Natural killer cell (primary cell): ENCODE data around the gene TBC1D19. TPM values are rescaled to one million over a fixed set of nuclear protein-coding genes. Genes with fewer than 3 reads are reported as not detected.

Experiments used
- ATAC-seq, 3 donors: fragments of 150-1000 bp in 2 of 3; fragments of 200-7000 bp in 1 of 3; cut with Tn5 transposase; 1 replicate in 1 of 3; 2 replicates in 2 of 3; pipeline ENCODE4 v1.10.0; 2021; ENCODE audit warnings: mild to moderate bottlenecking in 2 of 3, moderate library complexity in 2 of 3
- DNase-seq, 2 donors: peaks; one replicate each; pipeline versions ENCODE4 v3.0.0 to v3.0.0-alpha.2; 2013 to 2021; ENCODE audit warnings: mixed read lengths in 1 of 2
- H3K27ac ChIP-seq: one replicate; pipeline ENCODE4 v1.5.1; 2013; ENCODE audit warnings: mild to moderate bottlenecking, low read length
- H3K27me3 ChIP-seq: one replicate; pipeline ENCODE4 v1.6.1; 2013; ENCODE audit warnings: low read length; ENCODE audit not compliant: control insufficient read depth, insufficient read depth
- H3K36me3 ChIP-seq: one replicate; pipeline ENCODE4 v1.6.1; 2013; ENCODE audit warnings: low read length; ENCODE audit not compliant: control insufficient read depth, insufficient read depth
- H3K4me1 ChIP-seq: one replicate; pipeline ENCODE4 v1.6.1; 2013; ENCODE audit warnings: low read length; ENCODE audit not compliant: control insufficient read depth, insufficient read depth
- H3K4me3 ChIP-seq: one replicate; pipeline ENCODE4 v1.5.1; 2013; ENCODE audit warnings: low read length
- H3K9me3 ChIP-seq: one replicate; pipeline ENCODE4 v1.6.1; 2013; ENCODE audit warnings: low read length; ENCODE audit not compliant: control insufficient read depth, insufficient read depth
- H3K27ac Mint-ChIP-seq, 2 donors: one replicate each; pipeline ENCODE4 v1.8.0; 2022; ENCODE audit warnings: mild to moderate bottlenecking in 2 of 2, mixed read lengths in 2 of 2, moderate library complexity in 1 of 2
- H3K27me3 Mint-ChIP-seq, 2 donors: one replicate each; pipeline ENCODE4 v1.8.0; 2022; ENCODE audit warnings: low read depth in 2 of 2, mixed read lengths in 2 of 2
- H3K36me3 Mint-ChIP-seq: one replicate; pipeline ENCODE4 v1.8.0; 2022; ENCODE audit warnings: mixed read lengths
- H3K4me1 Mint-ChIP-seq, 2 donors: one replicate each; pipeline ENCODE4 v1.8.0; 2022; ENCODE audit warnings: mixed read lengths in 2 of 2
- H3K4me3 Mint-ChIP-seq: one replicate; pipeline ENCODE4 v1.8.0; 2022; ENCODE audit warnings: mild to moderate bottlenecking, moderate library complexity, mixed read lengths
- H3K9me3 Mint-ChIP-seq, 2 donors: one replicate each; pipeline ENCODE4 v1.8.0; 2022; ENCODE audit warnings: mixed read lengths in 2 of 2
- WGBS: methylation state at CpG from one replicate; pipeline ENCODE4 v1.1.7; 2013; ENCODE audit warnings: missing lambda C conversion rate; ENCODE audit not compliant: insufficient coverage; 5-methylcytosine and 5-hydroxymethylcytosine counted together
- intact Hi-C: fragments of 100-400 bp; cut with micrococcal nuclease; formaldehyde crosslinking; loops from one replicate; pipeline ENCODE4 v1.14.2; 2022
- total RNA-seq, 4 donors: library from RNA; stranded (reverse); fragments of 120-200 nt in 1 of 4; gene quantifications; one replicate each; pipeline versions ENCODE4 v1.2.3 to v1.2.4, GENCODE V29; 2013 to 2022
- TF ChIP-seq, protein P1 (sequence below): fragments of 200-600 bp; IDR thresholded peaks from one replicate; pipeline ENCODE4 v1.8.0; 2022; ENCODE audit warnings: antibody characterized with exemption

TBC1D19 gene
- total RNA-seq, 3 donors from 2014 or later (not counting 1 experiment from before 2014, with no cell fraction given): 13.0 to 21.3 (median 16.8) TPM

- ATAC-seq: no peak
- Histone ChIP-seq H3K36me3 (no peaks in the 10 kb centered on the region), H3K4me1 (no peaks in the 10 kb centered on the region), H3K4me3 (no peak overlapping the region), H3K27ac (no peak overlapping the region), H3K27me3 (no peaks in the 10 kb centered on the region), H3K9me3 (no peaks in the 10 kb centered on the region)
- Mint-ChIP-seq H3K36me3 (no peaks in the 10 kb centered on the region), H3K4me3 (no peak overlapping the region), H3K4me1 (no peaks in the 10 kb centered on the region), H3K27ac (no peak overlapping the region), H3K9me3 (peaks cover 0 to 6% of the 10 kb centered on the region in 2 donors), H3K27me3 (no peaks in the 10 kb centered on the region)
- intact Hi-C loops: no loop called here
- TF ChIP-seq, protein P1, sequence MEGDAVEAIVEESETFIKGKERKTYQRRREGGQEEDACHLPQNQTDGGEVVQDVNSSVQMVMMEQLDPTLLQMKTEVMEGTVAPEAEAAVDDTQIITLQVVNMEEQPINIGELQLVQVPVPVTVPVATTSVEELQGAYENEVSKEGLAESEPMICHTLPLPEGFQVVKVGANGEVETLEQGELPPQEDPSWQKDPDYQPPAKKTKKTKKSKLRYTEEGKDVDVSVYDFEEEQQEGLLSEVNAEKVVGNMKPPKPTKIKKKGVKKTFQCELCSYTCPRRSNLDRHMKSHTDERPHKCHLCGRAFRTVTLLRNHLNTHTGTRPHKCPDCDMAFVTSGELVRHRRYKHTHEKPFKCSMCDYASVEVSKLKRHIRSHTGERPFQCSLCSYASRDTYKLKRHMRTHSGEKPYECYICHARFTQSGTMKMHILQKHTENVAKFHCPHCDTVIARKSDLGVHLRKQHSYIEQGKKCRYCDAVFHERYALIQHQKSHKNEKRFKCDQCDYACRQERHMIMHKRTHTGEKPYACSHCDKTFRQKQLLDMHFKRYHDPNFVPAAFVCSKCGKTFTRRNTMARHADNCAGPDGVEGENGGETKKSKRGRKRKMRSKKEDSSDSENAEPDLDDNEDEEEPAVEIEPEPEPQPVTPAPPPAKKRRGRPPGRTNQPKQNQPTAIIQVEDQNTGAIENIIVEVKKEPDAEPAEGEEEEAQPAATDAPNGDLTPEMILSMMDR: no peak
- no peak for DNase-seq
These were observed 117.9 kb downstream of the TBC1D19 start for GRCh38 chr4:26701786-26702227.

GRCh38 chr4:26707342-26707741 lies 123.5 kb downstream of the TBC1D19 start:
- TF ChIP-seq, protein P1: no peak
- Mint-ChIP-seq H3K9me3 (peaks cover 0 to 3% of the 10 kb centered on the region in 2 donors), H3K27me3 (no peaks in the 10 kb centered on the region), H3K27ac (no peak overlapping the region), H3K4me3 (no peak overlapping the region), H3K36me3 (peaks cover 12% of the 10 kb centered on the region), H3K4me1 (peaks cover 6 to 11% of the 10 kb centered on the region in 2 donors)
- Histone ChIP-seq H3K36me3 (no peaks in the 10 kb centered on the region), H3K4me3 (no peak overlapping the region), H3K27ac (no peak overlapping the region), H3K9me3 (no peaks in the 10 kb centered on the region), H3K4me1 (no peaks in the 10 kb centered on the region), H3K27me3 (no peaks in the 10 kb centered on the region)
- DNase-seq: no peak
- ATAC-seq: no peak
- intact Hi-C loops: no loop called here
- no CpG with 5 or more reads among the region's 1 CpG for WGBS

DNA sequence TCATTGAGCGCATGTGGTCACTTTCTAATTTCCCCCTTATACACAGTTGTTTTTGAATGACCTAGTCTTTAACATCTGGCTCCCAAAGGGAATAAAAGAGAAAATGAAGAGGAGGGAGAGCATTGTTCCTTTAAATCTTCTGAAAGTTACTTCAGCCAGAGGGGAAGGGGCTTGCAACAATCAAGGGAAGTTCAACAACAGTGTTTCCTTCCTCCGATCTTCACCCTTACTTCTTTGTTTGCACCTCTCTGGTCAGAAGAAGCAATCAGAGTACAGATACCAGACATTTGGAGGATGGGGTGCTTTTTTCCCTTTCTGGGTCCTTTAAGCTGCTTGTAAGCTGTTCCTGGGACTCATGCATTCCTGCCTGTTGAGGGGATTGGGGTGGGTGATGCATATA lies 125.4 kb downstream of the TBC1D19 start:
- no peak overlapping the region for H3K27ac ChIP-seq
- 100% methylated on average over 1 of the region's 2 CpGs for WGBS
- intact Hi-C loops: no loop called here
- H3K36me3 ChIP-seq: no peaks in the 10 kb centered on the region
- H3K4me1 Mint-ChIP-seq: peaks cover 6 to 11% of the 10 kb centered on the region in 2 donors
- DNase-seq (no peak), ATAC-seq (no peak)
- H3K9me3 Mint-ChIP-seq: peaks cover 0 to 3% of the 10 kb centered on the region in 2 donors
- H3K27ac Mint-ChIP-seq: no peak overlapping the region
- H3K27me3 Mint-ChIP-seq: no peaks in the 10 kb centered on the region
- no peaks in the 10 kb centered on the region for H3K9me3 ChIP-seq
- no peaks in the 10 kb centered on the region for H3K4me1 ChIP-seq
- no peak overlapping the region for H3K4me3 ChIP-seq
- H3K4me3 Mint-ChIP-seq: no peak overlapping the region
- TF ChIP-seq, protein P1: no peak
- H3K27me3 ChIP-seq: no peaks in the 10 kb centered on the region
- H3K36me3 Mint-ChIP-seq: peaks cover 12% of the 10 kb centered on the region

GRCh38 chr4:26713563-26714151 lies 129.8 kb downstream of the TBC1D19 start:
- no peaks in the 10 kb centered on the region for H3K27me3 Mint-ChIP-seq
- peaks cover 0 to under 1% of the 10 kb centered on the region in 2 donors for H3K9me3 Mint-ChIP-seq
- peaks cover 2 to 7% of the 10 kb centered on the region in 2 donors for H3K4me1 Mint-ChIP-seq
- TF ChIP-seq, protein P1: no peak
- intact Hi-C loops: no loop called here
- ATAC-seq (no peak), DNase-seq (no peak)
- Histone ChIP-seq H3K27me3 (no peaks in the 10 kb centered on the region), H3K4me3 (no peak overlapping the region), H3K4me1 (no peaks in the 10 kb centered on the region), H3K9me3 (no peaks in the 10 kb centered on the region), H3K27ac (no peak overlapping the region), H3K36me3 (no peaks in the 10 kb centered on the region)
- 100% methylated on average over 2 of the region's 2 CpGs for WGBS
- H3K4me3 Mint-ChIP-seq: no peak overlapping the region
- no peak overlapping the region for H3K27ac Mint-ChIP-seq
- peaks cover 5% of the 10 kb centered on the region for H3K36me3 Mint-ChIP-seq
